ENCODE data around the gene NR2C2AP. TPM values are rescaled to one million over a fixed set of nuclear protein-coding genes. Genes with fewer than 3 reads are reported as not detected.

NR2C2AP gene
- 9.3 and 10.1 TPM in 2 replicates for polyA plus RNA-seq (2013)

GRCh38 chr19:19203012-19203856 is at the start of gene NR2C2AP:
TSS of gene NR2C2AP (minus strand) at chr19:19203414. CDS start at chr19:19203060, 354 bp downstream.
- no peak within 1 kb of the TSS for H2BK5ac ChIP-seq (ENCODE audit: low read depth, low read length, poor library complexity)
- H3K14ac ChIP-seq (ENCODE audit: low read length), result peak within 1 kb of the TSS; percentile 84
- H2BK120ac ChIP-seq (ENCODE audit: insufficient read depth, low read length, poor library complexity), result peak within 1 kb of the TSS; percentile 41
- H3K9me3 ChIP-seq (ENCODE audit: insufficient read depth, low read depth, low read length), result peaks cover 8% of the 10 kb centered on the region
- peak within 1 kb of the TSS; percentile 63 for H2AK5ac ChIP-seq (ENCODE audit: low read length)
- peaks cover 5% of the 10 kb centered on the region for H3K79me2 ChIP-seq (ENCODE audit: control insufficient read depth, insufficient read depth, low read length, poor library complexity)
- peak within 1 kb of the TSS; percentile 5 for H4K12ac ChIP-seq (ENCODE audit: low read depth, low read length)
- peak within 1 kb of the TSS; percentile 84 for H3K9ac ChIP-seq (ENCODE audit: low read length)
- peak within 1 kb of the TSS; percentile 74 for H4K91ac ChIP-seq (ENCODE audit: low read depth, low read length)
- H2BK12ac ChIP-seq (ENCODE audit: low read length), result no peak within 1 kb of the TSS
- peaks cover 5 to 7% of the 10 kb centered on the region in 2 experiments for H3K4me1 ChIP-seq (ENCODE audit: control insufficient read depth in 1 of 2, insufficient read depth in 2 of 2, low read length in 2 of 2)
- no peak within 1 kb of the TSS for H3K23ac ChIP-seq (ENCODE audit: low read length)
- peak within 1 kb of the TSS; percentile 45 for H3K4ac ChIP-seq (ENCODE audit: low read depth, low read length)
- peak within 1 kb of the TSS; percentile 88 for H3K4me2 ChIP-seq (ENCODE audit: low read length)
- peak within 1 kb of the TSS; percentile 67 for H3K4me3 ChIP-seq (ENCODE audit: low read depth, low read length)
- WGBS (ENCODE audit: extremely low coverage, insufficient coverage, insufficient read length), result no CpG with 5 or more reads among the region's 60 CpGs
- peaks cover 19 to 23% of the 10 kb centered on the region in 2 experiments for H3K36me3 ChIP-seq (ENCODE audit: control insufficient read depth in 1 of 2, insufficient read depth in 2 of 2, low read length in 2 of 2)
- H4K8ac ChIP-seq (ENCODE audit: low read depth, low read length), result peak within 1 kb of the TSS; percentile 88
- H3K18ac ChIP-seq (ENCODE audit: low read length), result peak within 1 kb of the TSS; percentile 42
- peak within 1 kb of the TSS; percentile 74 for H2AFZ ChIP-seq (ENCODE audit: insufficient read depth, low read length, poor library complexity)
- peaks cover 5% of the 10 kb centered on the region for H3K79me1 ChIP-seq (ENCODE audit: low read length)
- peak within 1 kb of the TSS; percentile 32 for H3K27ac ChIP-seq (ENCODE audit: low read depth, low read length)
- peak; percentile 90 to 94 for DNase-seq
- no peaks in the 10 kb centered on the region for H3K27me3 ChIP-seq (ENCODE audit: insufficient read depth, low read length)

GRCh38 chr19:19250196-19250801 is 47.1 kb upstream of the NR2C2AP start:
- H2BK5ac ChIP-seq (ENCODE audit: low read depth, low read length, poor library complexity), result no peak overlapping the region
- no peak overlapping the region for H2BK120ac ChIP-seq (ENCODE audit: insufficient read depth, low read length, poor library complexity)
- H3K79me1 ChIP-seq (ENCODE audit: low read length), result no peaks in the 10 kb centered on the region
- no peak overlapping the region for H3K23ac ChIP-seq (ENCODE audit: low read length)
- H3K36me3 ChIP-seq (ENCODE audit: control insufficient read depth in 1 of 2, insufficient read depth in 2 of 2, low read length in 2 of 2), result no peaks in the 10 kb centered on the region
- H3K79me2 ChIP-seq (ENCODE audit: control insufficient read depth, insufficient read depth, low read length, poor library complexity), result no peaks in the 10 kb centered on the region
- no peak overlapping the region for H2BK12ac ChIP-seq (ENCODE audit: low read length)
- no peaks in the 10 kb centered on the region for H3K9me3 ChIP-seq (ENCODE audit: insufficient read depth, low read depth, low read length)
- no peak overlapping the region for H3K4me3 ChIP-seq (ENCODE audit: low read depth, low read length)
- no peaks in the 10 kb centered on the region for H3K4me1 ChIP-seq (ENCODE audit: control insufficient read depth in 1 of 2, insufficient read depth in 2 of 2, low read length in 2 of 2)
- H3K4ac ChIP-seq (ENCODE audit: low read depth, low read length), result no peak overlapping the region
- WGBS (ENCODE audit: extremely low coverage, insufficient coverage, insufficient read length), result no CpG with 5 or more reads among the region's 5 CpGs
- H2AK5ac ChIP-seq (ENCODE audit: low read length), result no peak overlapping the region
- H4K12ac ChIP-seq (ENCODE audit: low read depth, low read length), result no peak overlapping the region
- H3K27ac ChIP-seq (ENCODE audit: low read depth, low read length), result no peak overlapping the region
- no peak overlapping the region for H2AFZ ChIP-seq (ENCODE audit: insufficient read depth, low read length, poor library complexity)
- H3K14ac ChIP-seq (ENCODE audit: low read length), result no peak overlapping the region
- H3K4me2 ChIP-seq (ENCODE audit: low read length), result no peak overlapping the region
- no peak overlapping the region for H3K18ac ChIP-seq (ENCODE audit: low read length)
- H4K8ac ChIP-seq (ENCODE audit: low read depth, low read length), result no peak overlapping the region
- DNase-seq, result no peak
- no peak overlapping the region for H3K9ac ChIP-seq (ENCODE audit: low read length)
- peaks cover 6% of the 10 kb centered on the region for H3K27me3 ChIP-seq (ENCODE audit: insufficient read depth, low read length)
- H4K91ac ChIP-seq (ENCODE audit: low read depth, low read length), result no peak overlapping the region

- Histone ChIP-seq H3K36me3 (ENCODE audit: control insufficient read depth in 1 of 2, insufficient read depth in 2 of 2, low read length in 2 of 2) (no peaks in the 10 kb centered on the region), H3K9ac (ENCODE audit: low read length) (no peak overlapping the region), H2BK12ac (ENCODE audit: low read length) (no peak overlapping the region), H3K27ac (ENCODE audit: low read depth, low read length) (no peak overlapping the region), H3K79me2 (ENCODE audit: control insufficient read depth, insufficient read depth, low read length, poor library complexity) (no peaks in the 10 kb centered on the region), H3K4ac (ENCODE audit: low read depth, low read length) (no peak overlapping the region), H2BK120ac (ENCODE audit: insufficient read depth, low read length, poor library complexity) (no peak overlapping the region), H3K18ac (ENCODE audit: low read length) (no peak overlapping the region), H3K14ac (ENCODE audit: low read length) (no peak overlapping the region), H4K12ac (ENCODE audit: low read depth, low read length) (no peak overlapping the region), H4K8ac (ENCODE audit: low read depth, low read length) (no peak overlapping the region), H4K91ac (ENCODE audit: low read depth, low read length) (no peak overlapping the region), H3K4me3 (ENCODE audit: low read depth, low read length) (no peak overlapping the region), H3K4me1 (ENCODE audit: control insufficient read depth in 1 of 2, insufficient read depth in 2 of 2, low read length in 2 of 2) (no peaks in the 10 kb centered on the region), H3K79me1 (ENCODE audit: low read length) (no peaks in the 10 kb centered on the region), H2BK5ac (ENCODE audit: low read depth, low read length, poor library complexity) (no peak overlapping the region), H3K23ac (ENCODE audit: low read length) (no peak overlapping the region), H3K27me3 (ENCODE audit: insufficient read depth, low read length) (no peaks in the 10 kb centered on the region), H2AFZ (ENCODE audit: insufficient read depth, low read length, poor library complexity) (no peak overlapping the region), H3K4me2 (ENCODE audit: low read length) (no peak overlapping the region), H2AK5ac (ENCODE audit: low read length) (no peak overlapping the region), H3K9me3 (ENCODE audit: insufficient read depth, low read depth, low read length) (peaks cover 3% of the 10 kb centered on the region)
- DNase-seq, result no peak
- no CpG with 5 or more reads among the region's 9 CpGs for whole genome bisulfite sequencing (ENCODE audit: extremely low coverage, insufficient coverage, insufficient read length)
Observed at GRCh38 chr19:19240476-19240875, 37.3 kb upstream of the NR2C2AP start.

GRCh38 chr19:19239675-19240074 is 36.5 kb upstream of the NR2C2AP start:
- Histone ChIP-seq H2AFZ (ENCODE audit: insufficient read depth, low read length, poor library complexity) (no peak overlapping the region), H4K12ac (ENCODE audit: low read depth, low read length) (no peak overlapping the region), H2BK120ac (ENCODE audit: insufficient read depth, low read length, poor library complexity) (no peak overlapping the region), H4K8ac (ENCODE audit: low read depth, low read length) (no peak overlapping the region), H3K4me2 (ENCODE audit: low read length) (no peak overlapping the region), H3K18ac (ENCODE audit: low read length) (no peak overlapping the region), H3K4ac (ENCODE audit: low read depth, low read length) (no peak overlapping the region), H2BK5ac (ENCODE audit: low read depth, low read length, poor library complexity) (no peak overlapping the region), H3K79me1 (ENCODE audit: low read length) (no peaks in the 10 kb centered on the region), H2BK12ac (ENCODE audit: low read length) (no peak overlapping the region), H3K36me3 (ENCODE audit: control insufficient read depth in 1 of 2, insufficient read depth in 2 of 2, low read length in 2 of 2) (no peaks in the 10 kb centered on the region), H4K91ac (ENCODE audit: low read depth, low read length) (no peak overlapping the region), H3K9ac (ENCODE audit: low read length) (no peak overlapping the region), H3K4me3 (ENCODE audit: low read depth, low read length) (no peak overlapping the region), H3K27me3 (ENCODE audit: insufficient read depth, low read length) (no peaks in the 10 kb centered on the region), H3K14ac (ENCODE audit: low read length) (no peak overlapping the region), H3K79me2 (ENCODE audit: control insufficient read depth, insufficient read depth, low read length, poor library complexity) (no peaks in the 10 kb centered on the region), H2AK5ac (ENCODE audit: low read length) (no peak overlapping the region), H3K23ac (ENCODE audit: low read length) (no peak overlapping the region), H3K9me3 (ENCODE audit: insufficient read depth, low read depth, low read length) (peaks cover 8% of the 10 kb centered on the region), H3K27ac (ENCODE audit: low read depth, low read length) (no peak overlapping the region), H3K4me1 (ENCODE audit: control insufficient read depth in 1 of 2, insufficient read depth in 2 of 2, low read length in 2 of 2) (no peaks in the 10 kb centered on the region)
- no peak for DNase-seq

Measured in trophoblast cell (in vitro differentiated cells and primary cell).